GM12878 (cell line): ENCODE data around the gene OPN4. TPM values are rescaled to one million over a fixed set of nuclear protein-coding genes. Genes with fewer than 3 reads are reported as not detected.

Experiments used
- ATAC-seq: fragments of 200-7000 bp; cut with Tn5 transposase; 3 replicates; pipeline ENCODE4 v1.9.1; 2020; ENCODE audit warnings: mild to moderate bottlenecking, moderate library complexity
- BruUV-seq: library from RNA; stranded (reverse); fragments of 400-500 nt; replicated peaks from 2 replicates; lab custom pipeline; 2021; lab: Mats Ljungman, UMichigan
- CTCF ChIA-PET: fragments of 300-600 bp; sonication (Branson Sonifier 250); formaldehyde crosslinking; extraction: SDS; loops from one replicate; lab custom pipeline; 2021; ENCODE audit warnings: inconsistent platforms; lab: Yijun Ruan, JAX
- POLR2A ChIA-PET: fragments of 350-600 bp; formaldehyde crosslinking; extraction: SDS; loops from one replicate; lab custom pipeline; 2021; ENCODE audit warnings: inconsistent platforms; lab: Charles Lee
- RAD21 ChIA-PET: fragments of 300-600 bp; sonication (Branson Sonifier 250); formaldehyde crosslinking; loops from one replicate; lab custom pipeline; 2023; ENCODE audit warnings: antibody characterized with exemption; ENCODE audit not compliant: unreplicated experiment; lab: Charles Lee
- SMC1A ChIA-PET: fragments of 300-600 bp; sonication (Branson Sonifier 250); formaldehyde crosslinking; loops from one replicate; lab custom pipeline; 2023; ENCODE audit not compliant: unreplicated experiment, uncharacterized antibody; lab: Charles Lee
- DNase-seq: peaks from one replicate; pipeline ENCODE4 v3.0.0-alpha.2; 2011; ENCODE audit warnings: low read depth, low spot score
- FAIRE-seq: peaks from 3 replicates; lab custom pipeline; 2011; peaks lifted over from hg19 to GRCh38; lab: Jason Lieb, UNC
- H2AFZ ChIP-seq: 2 replicates; pipeline ENCODE4 v1.6.0; 2011; ENCODE audit warnings: low read depth, low read length, control low read depth; ENCODE audit not compliant: control insufficient read depth
- H3K27ac ChIP-seq: 2 replicates; pipeline ENCODE4 v1.5.1; 2011; ENCODE audit warnings: control low read depth; ENCODE audit not compliant: control insufficient read depth, insufficient read depth
- H3K27me3 ChIP-seq, 2 experiments: replicated peaks in 1 of 2; 2 replicates each; pipeline versions ENCODE4 v1.6.0 to v1.6.1; 2011; ENCODE audit warnings: low read length in 1 of 2; ENCODE audit not compliant: control insufficient read depth in 2 of 2, insufficient read depth in 2 of 2
- H3K36me3 ChIP-seq, 2 experiments: 2 replicates each; pipeline ENCODE4 v1.5.1; 2011; ENCODE audit warnings: low read length in 1 of 2; ENCODE audit not compliant: control insufficient read depth in 2 of 2, insufficient read depth in 2 of 2
- H3K4me1 ChIP-seq: 2 replicates; pipeline ENCODE4 v1.6.1; 2011; ENCODE audit warnings: mild to moderate bottlenecking, low read length, moderate library complexity, mixed read lengths; ENCODE audit not compliant: control insufficient read depth, insufficient read depth
- H3K4me2 ChIP-seq: 2 replicates; pipeline ENCODE4 v1.6.0; 2011; ENCODE audit warnings: control low read depth; ENCODE audit not compliant: control insufficient read depth, insufficient read depth
- H3K4me3 ChIP-seq: fragments of 200-600 bp; sonication (generic); 2 replicates; pipeline ENCODE4 v1.5.1; 2016
- H3K79me2 ChIP-seq: 2 replicates; pipeline ENCODE4 v1.6.0; 2011; ENCODE audit warnings: low read length; ENCODE audit not compliant: control insufficient read depth, insufficient read depth
- H3K9ac ChIP-seq: 2 replicates; pipeline ENCODE4 v1.8.0; 2011; ENCODE audit warnings: low read length, control low read depth, mixed read lengths; ENCODE audit not compliant: control insufficient read depth, insufficient read depth
- H3K9me3 ChIP-seq: replicated peaks from 3 replicates; pipeline ENCODE4 v1.5.1; 2011; ENCODE audit warnings: mild to moderate bottlenecking, low read length; ENCODE audit not compliant: control insufficient read depth, insufficient read depth
- H4K20me1 ChIP-seq: 2 replicates; pipeline ENCODE4 v1.6.0; 2011; ENCODE audit not compliant: control insufficient read depth, insufficient read depth
- ATF7 ChIP-seq: fragments of 450-650 bp; IDR thresholded peaks from 2 replicates; pipeline ENCODE4 v1.6.1; 2016; ENCODE audit warnings: low read depth, mild to moderate bottlenecking
- CBX5 ChIP-seq: sonication (generic); IDR thresholded peaks from 2 replicates; pipeline ENCODE4 v1.6.1; 2016; ENCODE audit warnings: low read depth, moderate library complexity, mild to moderate bottlenecking, inconsistent platforms
- CREM ChIP-seq: IDR thresholded peaks from 2 replicates; pipeline ENCODE4 v1.6.1; 2014; ENCODE audit warnings: antibody characterized with exemption, low read depth
- DPF2 ChIP-seq: fragments of 450-650 bp; IDR thresholded peaks from 2 replicates; pipeline ENCODE4 v1.6.1; 2017; ENCODE audit warnings: mild to moderate bottlenecking
- EP300 ChIP-seq, 2 experiments: fragments of 150-350 bp in 1 of 2; IDR thresholded peaks; 2 replicates each; pipeline ENCODE4 v1.6.1; 2011 to 2012; ENCODE audit warnings: low read depth in 2 of 2, low read length in 2 of 2, borderline replicate concordance in 1 of 2, improper control_type of control experiment in 1 of 2, inconsistent platforms in 1 of 2; ENCODE audit not compliant: control insufficient read depth in 1 of 2
- GATAD2B ChIP-seq: fragments of 450-650 bp; conservative IDR thresholded peaks from 2 replicates; pipeline ENCODE4 v1.6.1; 2017; ENCODE audit warnings: low read depth, mild to moderate bottlenecking, moderate library complexity
- IKZF2 ChIP-seq, 2 experiments: fragments of 450-650 bp; IDR thresholded peaks; 2 replicates each; pipeline ENCODE4 v1.6.1; 2017; ENCODE audit warnings: mild to moderate bottlenecking in 2 of 2, moderate library complexity in 2 of 2
- JUNB ChIP-seq: IDR thresholded peaks from 2 replicates; pipeline ENCODE4 v1.6.1; 2016; ENCODE audit warnings: antibody characterized with exemption, mild to moderate bottlenecking
- MTA2 ChIP-seq: fragments of 450-650 bp; IDR thresholded peaks from 2 replicates; pipeline ENCODE4 v1.6.1; 2016; ENCODE audit warnings: low read depth, mild to moderate bottlenecking, moderate library complexity
- MYB ChIP-seq: fragments of 150-350 bp; IDR thresholded peaks from 2 replicates; pipeline ENCODE4 v1.6.1; 2014; ENCODE audit warnings: mild to moderate bottlenecking, low read depth, low read length, borderline replicate concordance
- NBN ChIP-seq: fragments of 450-650 bp; IDR thresholded peaks from 2 replicates; pipeline ENCODE4 v1.6.1; 2016
- PAX5 ChIP-seq: IDR thresholded peaks from 2 replicates; pipeline ENCODE4 v1.6.1; 2011; ENCODE audit warnings: low read depth, low read length, borderline replicate concordance
- POU2F2 ChIP-seq: IDR thresholded peaks from 3 replicates; pipeline ENCODE4 v1.6.1; 2011; ENCODE audit warnings: low read depth, mild to moderate bottlenecking, low read length, borderline replicate concordance
- RAD51 ChIP-seq: fragments of 450-650 bp; IDR thresholded peaks from 2 replicates; pipeline ENCODE4 v1.6.1; 2016; ENCODE audit warnings: moderate library complexity, mild to moderate bottlenecking, inconsistent platforms
- RELB ChIP-seq: fragments of 450-650 bp; IDR thresholded peaks from 2 replicates; pipeline ENCODE4 v1.6.1; 2017; ENCODE audit warnings: low read depth, mild to moderate bottlenecking, moderate library complexity
- YY1 ChIP-seq: IDR thresholded peaks from 2 replicates; pipeline ENCODE4 v1.6.1; 2011; ENCODE audit warnings: low read depth, mild to moderate bottlenecking, low read length
- ZNF217 ChIP-seq: fragments of 450-650 bp; IDR thresholded peaks from 2 replicates; pipeline ENCODE4 v1.6.1; 2017; ENCODE audit warnings: antibody characterized with exemption, mild to moderate bottlenecking
- WGBS: methylation state at CpG from one replicate; pipeline ENCODE4 v1.1.6; 2016; ENCODE audit warnings: low lambda C conversion rate; ENCODE audit not compliant: insufficient replicate concordance, insufficient coverage; ENCODE audit errors: missing lambda C conversion rate; 5-methylcytosine and 5-hydroxymethylcytosine counted together
- in situ Hi-C: fragments of 300-500 bp; cut with MboI; formaldehyde crosslinking; loops from 9 replicates; pipeline ENCODE4 v1.14.3; 2018; ENCODE audit warnings: mixed read lengths
- intact Hi-C: fragments of 100-400 bp; cut with micrococcal nuclease; formaldehyde crosslinking; loops from one replicate; pipeline ENCODE4 v1.14.2; 2022; ENCODE audit not compliant: unreplicated experiment
- polyA plus RNA-seq, 11 experiments: library from polyadenylated mRNA; depleted of rRNA in 4 of 11; unstranded in 6 of 11; stranded (reverse) in 5 of 11; fragments of >200 nt; fragmentation: Nextera tagmentation in 4 of 11; fragmentation: Illumina TruSeq in 1 of 11; extraction: Ambion mirVana in 4 of 11; extraction: Trizol in 1 of 11; gene quantifications; 1 replicate in 1 of 11; 2 replicates in 10 of 11; pipeline versions ENCODE4 v1.2.1 to v1.2.3, GENCODE V29; 2011 to 2016; ENCODE audit warnings: inconsistent platforms in 2 of 11, missing spikeins in 2 of 11, low read depth in 1 of 11
- total RNA-seq, 4 experiments: library from RNA; depleted of rRNA in 3 of 4; stranded (reverse); fragments of >200 nt in 3 of 4; fragmentation: Illumina TruSeq in 1 of 4; extraction: Trizol in 1 of 4; gene quantifications; 2 replicates each; pipeline versions ENCODE4 v1.2.1 to v1.2.3, GENCODE V29; 2013 to 2021
- TF ChIP-seq, protein P1 (sequence below): IDR thresholded peaks from 2 replicates; pipeline ENCODE4 v1.6.1; 2011; ENCODE audit warnings: low read depth, mild to moderate bottlenecking, low read length, moderate library complexity, borderline replicate concordance; ENCODE audit errors: extremely low read depth

The OPN4 gene
- total and polyA plus RNA-seq, 10 of the 15 experiments (the other 5 are each of a cell fraction or from before 2014, with no cell fraction given): not detected

DNA sequence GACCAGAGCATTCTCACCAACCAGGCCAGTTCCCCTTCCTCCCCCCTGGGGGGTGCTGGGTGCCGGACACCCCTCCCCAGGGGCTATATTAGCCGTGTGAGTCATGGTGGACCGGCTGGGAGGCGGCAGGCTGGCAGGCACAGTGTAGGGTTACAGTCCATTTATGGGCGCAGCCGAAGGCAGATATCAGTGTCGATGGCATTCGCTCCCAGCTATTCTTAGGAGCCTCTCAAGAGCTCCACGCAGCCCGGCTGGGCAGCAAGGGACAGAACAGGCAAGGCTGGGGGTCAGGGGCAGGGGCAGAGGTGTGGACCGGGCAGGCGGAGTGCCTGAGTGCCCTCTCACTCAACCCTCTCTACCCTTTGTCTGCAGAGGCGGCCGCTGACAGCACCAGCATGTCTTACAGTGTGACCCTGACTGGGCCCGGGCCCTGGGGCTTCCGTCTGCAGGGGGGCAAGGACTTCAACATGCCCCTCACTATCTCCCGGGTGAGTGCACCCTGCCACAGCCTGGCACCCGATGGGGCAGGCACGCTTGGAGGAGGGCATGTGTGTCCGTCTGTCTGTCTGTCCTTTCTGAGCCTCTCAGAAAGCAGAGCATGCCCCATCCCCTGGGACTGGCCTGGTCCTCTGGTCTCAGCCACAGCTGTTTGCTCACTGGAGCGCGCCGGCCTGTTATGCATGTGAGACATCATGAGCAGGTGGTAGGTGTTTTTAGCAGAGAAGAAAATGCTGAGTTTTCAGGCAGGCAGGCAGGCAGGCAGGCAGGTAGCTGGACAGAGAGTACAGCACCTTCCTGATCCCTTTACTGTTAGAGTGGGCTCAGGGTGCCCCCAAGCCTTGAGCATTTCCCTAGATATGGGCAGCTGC is 14.2 kb downstream of the OPN4 start, which contains the start of gene LDB3:
Gene LDB3, plus strand, starts transcription at position 215 of the 869 bp plus-strand sequence. Its CDS starts 181 bp downstream, at position 396.
- POLR2A ChIA-PET: no interaction called here
- 0 out of 2 replicates have a peak, but pooled peaks have one; percentile 39 for TF ChIP-seq ZNF217
- TF ChIP-seq MTA2: peak; percentile 59
- peak; percentile 51; the same call in 1 of the 2 replicates for TF ChIP-seq DPF2
- peak; percentile 64; the same call in 1 of the 2 replicates for TF ChIP-seq GATAD2B
- peak; percentile 45; the same call in 1 of the 2 replicates for TF ChIP-seq CBX5
- TF ChIP-seq CREM: no peak
- TF ChIP-seq JUNB: no peak
- peak; percentile 35; the same call in 1 of the 2 replicates for TF ChIP-seq ATF7
- TF ChIP-seq EP300 (IDR thresholded peaks at IDR 0.05; ENCODE audit: borderline replicate concordance in 1 of 2, control insufficient read depth in 1 of 2, low read depth in 2 of 2, low read length in 2 of 2): 0 out of 4 replicates have a peak, but pooled peaks of 1 of the 2 experiments have one; percentile 39
- TF ChIP-seq PAX5: peak; percentile 80; the same call in 1 of the 2 replicates
- TF ChIP-seq MYB: no peak
- TF ChIP-seq RELB: peak; percentile 46; the same call in 1 of the 2 replicates
- TF ChIP-seq RAD51: 0 out of 2 replicates have a peak, but pooled peaks have one; percentile 13
- TF ChIP-seq POU2F2: peak; percentile 88; the same call in 1 of the 3 replicates
- TF ChIP-seq, protein P1, sequence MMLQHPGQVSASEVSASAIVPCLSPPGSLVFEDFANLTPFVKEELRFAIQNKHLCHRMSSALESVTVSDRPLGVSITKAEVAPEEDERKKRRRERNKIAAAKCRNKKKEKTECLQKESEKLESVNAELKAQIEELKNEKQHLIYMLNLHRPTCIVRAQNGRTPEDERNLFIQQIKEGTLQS: no peak
- peak; percentile 81; the same call in 1 of the 2 replicates for TF ChIP-seq NBN
- peak; percentile 17 to 54; a peak in 2 of 4 replicates for TF ChIP-seq IKZF2 (IDR thresholded peaks at IDR 0.05)
- no peak for TF ChIP-seq YY1

More for the DNA sequence above, 14.2 kb downstream of the OPN4 start, which contains the start of gene LDB3:
- no peak within 1 kb of the TSS for H3K4me3 ChIP-seq
- intact Hi-C loops: loop anchor here (10.0 kb wide), 1 partner anchor 274 kb away; no protein-coding TSS in a partner anchor
- H3K27ac ChIP-seq: no peak within 1 kb of the TSS
- peak; percentile 83 for ATAC-seq
- H2AFZ ChIP-seq: no peak within 1 kb of the TSS
- ChIA-PET RAD21 (no interaction called here), CTCF (interaction anchor here (1.1 to 1.3 kb wide), 2 partner anchors 23 to 26 kb away, joined by 3 to 4 read pairs; no protein-coding TSS in a partner anchor), SMC1A (interaction anchor here (1.0 kb wide), 1 partner anchor 26 kb away, joined by 6 read pairs; no protein-coding TSS in a partner anchor)
- H3K36me3 ChIP-seq: no peaks in the 10 kb centered on the region
- no peaks in the 10 kb centered on the region for H3K27me3 ChIP-seq
- WGBS: 17% methylated on average over 23 of the region's 23 CpGs
- H3K9ac ChIP-seq: no peak within 1 kb of the TSS
- H3K4me1 ChIP-seq: no peaks in the 10 kb centered on the region
- peak; percentile 25 for DNase-seq
- no peak for FAIRE-seq
- no peaks in the 10 kb centered on the region for H3K79me2 ChIP-seq
- H3K9me3 ChIP-seq: no peaks in the 10 kb centered on the region; the same call in 2 of the 3 replicates
- no peak within 1 kb of the TSS for H3K4me2 ChIP-seq
- BruUV-seq: no TSS peak
- no peaks in the 10 kb centered on the region for H4K20me1 ChIP-seq
- in situ Hi-C loops: no loop called here
